Measurements from ENCODE around the gene MME. TPM values are rescaled to one million over a fixed set of nuclear protein-coding genes. Genes with fewer than 3 reads are reported as not detected.

Gene MME
- total and polyA plus RNA-seq, 2 of the 4 experiments (the other 2 are of a cell fraction) = 11.7 to 22.8 TPM

- H3K27ac ChIP-seq (ENCODE audit: insufficient read depth, low read length) = no peak overlapping the region
- no peak overlapping the region for H3K4ac ChIP-seq (ENCODE audit: low read depth, low read length)
- no peaks in the 10 kb centered on the region for H3K79me1 ChIP-seq (ENCODE audit: low read depth in 1 of 2, low read length in 2 of 2)
- no peak overlapping the region for H3K14ac ChIP-seq (replicated peaks; ENCODE audit: low read depth, low read length)
- H3K23ac ChIP-seq (ENCODE audit: low read depth, low read length) = no peak overlapping the region
- no peaks in the 10 kb centered on the region for H3K36me3 ChIP-seq (ENCODE audit: control insufficient read depth, insufficient read depth, low read length)
- no peak overlapping the region for H2BK120ac ChIP-seq (ENCODE audit: low read depth, low read length)
- no peak for TF ChIP-seq MXI1 (IDR thresholded peaks at IDR 0.05; ENCODE audit: borderline replicate concordance, low read depth, low read length)
- no peak for TF ChIP-seq MAZ (IDR thresholded peaks at IDR 0.05; ENCODE audit: borderline replicate concordance, low read depth, low read length)
- TF ChIP-seq CHD1 (IDR thresholded peaks at IDR 0.05; ENCODE audit: low read depth, low read length) = no peak
- TF ChIP-seq RAD21 (IDR thresholded peaks at IDR 0.05; ENCODE audit: low read length) = no peak
- TF ChIP-seq NFE2L2 (IDR thresholded peaks at IDR 0.05; ENCODE audit: low read depth, low read length) = no peak
- TF ChIP-seq FOS (IDR thresholded peaks at IDR 0.05; ENCODE audit: low read depth, low read length) = no peak
- no peak for TF ChIP-seq BHLHE40 (IDR thresholded peaks at IDR 0.05; ENCODE audit: low read depth, low read length)
- no peak for TF ChIP-seq SMC3 (IDR thresholded peaks at IDR 0.05; ENCODE audit: low read depth, low read length)
- TF ChIP-seq RCOR1 (IDR thresholded peaks at IDR 0.05; ENCODE audit: insufficient replicate concordance, low read length) = no peak
- no peak for TF ChIP-seq RFX5 (IDR thresholded peaks at IDR 0.05; ENCODE audit: low read depth, low read length)
- TF ChIP-seq POLR2A (IDR thresholded peaks at IDR 0.05; ENCODE audit: low read depth, low read length) = no peak
- TF ChIP-seq MAFK (IDR thresholded peaks at IDR 0.05; ENCODE audit: low read depth, low read length) = no peak
- H3K27me3 ChIP-seq (ENCODE audit: control insufficient read depth, insufficient read depth, low read length) = no peaks in the 10 kb centered on the region; the same call in 1 of the 2 replicates
- no peak overlapping the region for H3K4me3 ChIP-seq (ENCODE audit: insufficient read depth, low read depth, low read length)
- no peak overlapping the region for H3K4me2 ChIP-seq (ENCODE audit: low read depth, low read length)
- H2AK5ac ChIP-seq (ENCODE audit: low read depth, low read length) = no peak overlapping the region
- no peak overlapping the region for H2BK20ac ChIP-seq (ENCODE audit: low read depth, low read length)
- intact Hi-C loops (cut with micrococcal nuclease) (no loop called here), dilution Hi-C loops (cut with HindIII; ENCODE audit: low sequenced_read_pairs, unreplicated experiment) (no loop called here), in situ Hi-C loops (cut with MboI; ENCODE audit: low sequenced_read_pairs) (no loop called here)
- H3K56ac ChIP-seq (ENCODE audit: extremely low read depth, insufficient read depth, low read length) = no peak overlapping the region
- H3K9me1 ChIP-seq (ENCODE audit: insufficient read depth, low read length) = no peaks in the 10 kb centered on the region
- no peak for ATAC-seq (ENCODE audit: low read depth)
- H3K4me1 ChIP-seq (ENCODE audit: control insufficient read depth, insufficient read depth, low read length) = no peaks in the 10 kb centered on the region
- no peaks in the 10 kb centered on the region for H4K20me1 ChIP-seq (ENCODE audit: insufficient read depth, low read length)
- H2AK9ac ChIP-seq (replicated peaks; ENCODE audit: low read depth, low read length, poor library complexity) = no peak overlapping the region
- no peak overlapping the region for H3K18ac ChIP-seq (ENCODE audit: low read depth, low read length)
- no peak for DNase-seq
- H3K9ac ChIP-seq (ENCODE audit: low read depth, low read length) = no peak overlapping the region
- no peak overlapping the region for H2BK5ac ChIP-seq (ENCODE audit: low read depth, low read length, poor library complexity, severe bottlenecking)
- WGBS, 2 experiments (ENCODE audit: extremely low coverage in 2 of 2, insufficient read length in 1 of 2) = no CpG with 5 or more reads among the region's 2 CpGs
- H3K9me3 ChIP-seq (ENCODE audit: control insufficient read depth, insufficient read depth, low read length) = no peaks in the 10 kb centered on the region
- H4K8ac ChIP-seq (ENCODE audit: low read depth in 2 of 2, low read length in 2 of 2) = no peak overlapping the region
- H4K5ac ChIP-seq (ENCODE audit: low read depth, low read length) = no peak overlapping the region
- no TSS peak for BruUV-seq (replicated peaks)
- ChIA-PET POLR2A (ENCODE audit: unreplicated experiment) (interaction anchor here (0.7 kb wide), 1 partner anchor 621 kb away, joined by 4 read pairs; no protein-coding TSS in a partner anchor), CTCF (no interaction called here)
- no peak overlapping the region for H2AFZ ChIP-seq (replicated peaks; ENCODE audit: low read length, poor library complexity)
- no peak overlapping the region for H4K91ac ChIP-seq (ENCODE audit: insufficient read depth, low read depth, low read length)
- H2BK15ac ChIP-seq (ENCODE audit: low read depth, low read length) = no peak overlapping the region
Observed at GRCh38 chr3:155211266-155211665, 131.1 kb downstream of the MME start.
